Placental epithelial cell (primary cell): ENCODE results near the gene IGF2R. TPM values are rescaled to one million over a fixed set of nuclear protein-coding genes. Genes with fewer than 3 reads are reported as not detected.

Source experiments
- total RNA-seq: library from RNA; depleted of rRNA; stranded (reverse); fragments of >200 nt; gene quantifications from 2 replicates; pipeline ENCODE4 v1.2.3, GENCODE V29; 2012

The IGF2R gene
- 85.2 and 106 TPM in 2 replicates for total RNA-seq

GRCh38 chr6:159968295-159969203 is at the start of gene IGF2R:
TSS of gene IGF2R (plus strand) at chr6:159969082. CDS start at chr6:159969247, 165 bp downstream.

GRCh38 chr6:160121558-160121957 is 152.7 kb downstream of the IGF2R start, which contains the start of gene SLC22A1:
TSS of gene SLC22A1 (plus strand) at chr6:160121815. CDS start at chr6:160121936, 121 bp downstream.

Other genes with a start within 250 kb of the IGF2R start
- gene WTAP, start 241.6 kb upstream of the IGF2R start, total RNA-seq, result 77.1 and 80.1 TPM in 2 replicates
- 14.5 and 54.0 TPM in 2 replicates for gene ACAT2, start 207.0 kb upstream of the IGF2R start, total RNA-seq
- 126 and 204 TPM in 2 replicates for gene TCP1, start 179.5 kb upstream of the IGF2R start, total RNA-seq
- 38.9 and 57.3 TPM in 2 replicates for gene MRPL18, start 178.6 kb upstream of the IGF2R start, total RNA-seq
- gene PNLDC1, start 168.8 kb upstream of the IGF2R start, total RNA-seq, result 0.11 TPM in 1 of 2 replicates, not detected in the other
- not detected in 2 replicates for gene MAS1, start 78.1 kb upstream of the IGF2R start, total RNA-seq
- 0.65 and 2.0 TPM in 2 replicates for gene SLC22A1, start 152.7 kb downstream of the IGF2R start, total RNA-seq